ENCODE data around the gene CHST8.

GRCh38 chr19:33794683-33795369 is 173.1 kb downstream of the CHST8 start:
- TF ChIP-seq POLR2AphosphoS5 (IDR thresholded peaks at IDR 0.05) (no peak), EP300 (IDR thresholded peaks at IDR 0.05; ENCODE audit: low read depth) (no peak), CTCF (IDR thresholded peaks at IDR 0.05) (peak in 1 of 5 experiments; percentile 74)
